ENCODE data around the gene ZC3H10.

GRCh38 chr12:56146492-56147460, 28.7 kb downstream of the ZC3H10 start:
- TF ChIP-seq CTCF (IDR thresholded peaks at IDR 0.05; ENCODE audit: insufficient read depth, low read length, poor library complexity, severe bottlenecking) = no peak
- no peak for TF ChIP-seq EZH2phosphoT487 (conservative IDR thresholded peaks at IDR 0.05; ENCODE audit: low read length)
